GM19372 (cell line): ENCODE results near the gene PRRT2.
"Not testable (repeated sequence)": the region's sequence is repeated elsewhere in the genome, so short reads cannot be mapped to it uniquely, and the experiment has no call there.

Source experiments
- ATAC-seq: cut with Tn5 transposase; IDR thresholded peaks from one replicate; pipeline ENCODE4 v1.9.1; 2021; ENCODE audit warnings: mild to moderate bottlenecking, low read depth, moderate library complexity; ENCODE audit not compliant: unreplicated experiment

Gene PRRT2

GRCh38 chr16:29811896-29812665 is at the start of gene PRRT2:
TSS of gene PRRT2 (plus strand) at chr16:29812193. CDS start at chr16:29813055, 862 bp downstream.
- ATAC-seq, result no peak

GRCh38 chr16:29763326-29763725 is 48.7 kb upstream of the PRRT2 start:
- no peak for ATAC-seq

GRCh38 chr16:29765167-29766032 is 46.6 kb upstream of the PRRT2 start:
- no peak for ATAC-seq

- ATAC-seq, result no peak
Measured at GRCh38 chr16:29766571-29766970, 45.4 kb upstream of the PRRT2 start.

GRCh38 chr16:29767062-29767461 is 44.9 kb upstream of the PRRT2 start:
- ATAC-seq, result no peak

GRCh38 chr16:29769507-29769906 is 42.5 kb upstream of the PRRT2 start:
- ATAC-seq, result no peak

- no peak for ATAC-seq
Measured at GRCh38 chr16:29770250-29770929, 41.6 kb upstream of the PRRT2 start.

GRCh38 chr16:29772330-29772729 is 39.7 kb upstream of the PRRT2 start:
- not testable (repeated sequence) for ATAC-seq

GRCh38 chr16:29774730-29775129 is 37.3 kb upstream of the PRRT2 start:
- ATAC-seq, result no peak

- ATAC-seq, result no peak
Measured at GRCh38 chr16:29775742-29776408, 36.1 kb upstream of the PRRT2 start.

GRCh38 chr16:29777576-29778350 is 34.2 kb upstream of the PRRT2 start, which contains the start of gene ZG16:
TSS of gene ZG16 (plus strand) at chr16:29778256. CDS start at chr16:29779267, 1,011 bp downstream.
- no peak for ATAC-seq

GRCh38 chr16:29779474-29779873 is 32.5 kb upstream of the PRRT2 start:
- no peak for ATAC-seq

- ATAC-seq, result not testable (repeated sequence)
Measured at GRCh38 chr16:29783094-29783953, 28.7 kb upstream of the PRRT2 start.

GRCh38 chr16:29784157-29784556 is 27.8 kb upstream of the PRRT2 start:
- no peak for ATAC-seq

GRCh38 chr16:29784901-29785500 is 27.0 kb upstream of the PRRT2 start:
- ATAC-seq, result no peak

- not testable (repeated sequence) for ATAC-seq
Measured at GRCh38 chr16:29787155-29787554, 24.8 kb upstream of the PRRT2 start.

GRCh38 chr16:29789775-29790182 is 22.2 kb upstream of the PRRT2 start:
- no peak for ATAC-seq
